Fibroblast of skin of right biceps (primary cell): ENCODE results near the gene DEFB123.
A peak's percentile ranks its signal among the peaks of the same experiment; 100 is the strongest.

Experiments
- DNase-seq: peaks from one replicate; pipeline ENCODE4 v3.0.0-alpha.2; 2013

The DEFB123 gene

DNA sequence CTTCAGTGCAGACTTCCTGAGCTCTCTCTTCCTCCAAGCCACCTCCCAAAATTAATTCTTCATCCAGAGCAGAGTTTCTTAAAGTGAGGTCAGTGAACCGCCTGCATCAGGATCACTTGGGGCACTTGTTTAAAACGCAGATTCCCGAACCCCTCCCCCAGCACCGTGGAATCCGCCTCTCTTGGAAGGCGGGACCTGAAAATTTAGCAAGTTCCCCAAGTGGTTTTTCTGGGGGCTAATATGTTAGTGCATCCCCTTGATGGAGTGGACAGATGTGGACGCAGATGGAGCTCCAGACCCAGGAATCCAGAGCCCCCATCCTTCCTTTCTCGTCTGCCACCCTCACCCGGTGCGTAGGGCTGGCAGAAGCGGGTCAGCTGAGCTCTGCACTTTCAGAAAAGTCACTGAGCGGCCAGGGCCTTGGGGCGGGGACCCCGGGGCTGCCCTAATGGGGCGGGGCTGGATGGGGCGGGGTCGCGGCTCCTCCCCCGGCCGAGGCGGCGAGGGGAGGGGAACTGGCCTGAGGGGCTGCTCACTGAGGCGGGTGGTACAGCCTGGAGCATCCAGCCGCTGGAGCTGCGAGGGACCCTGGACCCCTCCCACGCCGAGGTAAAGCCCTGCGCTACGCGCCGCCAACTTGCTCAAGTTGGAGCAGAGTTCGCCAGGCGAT, 34.5 kb downstream of the DEFB123 start, which contains the start of the genes DEFB124 and REM1:
Gene DEFB124, minus strand, starts transcription at position 370 of the 670 bp plus-strand sequence. CDS start 2,114 bp downstream, outside the sequence.
Gene REM1, plus strand, starts transcription at position 531 of the 670 bp plus-strand sequence. CDS start 1,158 bp downstream, outside the sequence.
- no peak for DNase-seq

DNA sequence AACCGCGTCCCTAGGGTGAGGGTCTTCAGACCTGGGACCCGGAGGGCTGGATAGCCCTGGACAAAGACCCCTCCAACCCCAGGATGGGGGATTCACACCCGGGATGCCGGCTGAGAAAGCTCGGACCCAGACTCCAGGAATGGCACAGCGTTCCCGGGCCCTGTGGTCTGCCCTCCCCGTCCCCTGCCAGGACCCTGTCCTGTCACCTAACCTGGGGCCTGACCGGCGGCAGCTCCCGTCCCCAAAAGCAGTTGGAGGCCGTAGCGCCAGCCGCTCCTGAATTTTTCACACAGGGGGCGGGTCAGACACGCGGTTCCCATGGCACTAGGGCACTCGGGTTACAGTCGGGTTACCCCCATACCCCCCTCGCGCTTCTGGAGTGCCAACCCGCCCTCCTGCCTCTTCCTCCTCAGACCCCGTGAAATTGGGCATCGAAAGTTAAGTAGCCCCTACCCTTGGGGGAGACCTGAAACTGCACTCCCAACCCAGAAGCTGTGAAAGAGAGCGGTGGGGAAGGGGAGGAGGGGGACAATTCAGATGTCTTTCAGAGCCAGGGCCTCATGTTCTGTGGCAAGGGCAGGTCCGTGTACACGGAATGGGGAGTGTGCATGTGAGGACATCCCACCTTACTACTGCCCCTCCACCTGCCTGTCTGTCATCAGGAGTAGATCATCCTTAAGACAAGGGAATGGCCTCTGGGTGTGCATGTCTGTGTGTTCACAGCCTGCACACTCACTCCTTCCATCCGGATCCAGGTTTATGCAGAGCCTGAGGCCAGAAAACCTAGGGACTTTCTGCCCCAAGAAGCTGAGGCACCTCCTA, 35.3 kb downstream of the DEFB123 start:
- DNase-seq: no peak

DNA sequence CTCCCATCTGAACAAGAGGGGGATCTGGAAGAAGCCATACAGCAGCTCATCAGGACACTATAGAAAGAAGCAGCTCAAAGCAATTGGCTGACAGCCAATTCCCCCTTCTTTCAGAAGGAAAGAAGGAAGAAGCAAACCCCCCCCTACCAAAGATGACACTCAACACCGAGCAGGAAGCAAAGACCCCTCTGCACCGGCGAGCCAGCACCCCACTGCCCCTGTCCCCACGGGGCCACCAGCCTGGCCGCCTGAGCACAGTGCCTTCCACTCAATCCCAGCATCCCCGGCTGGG, 35.8 kb downstream of the DEFB123 start:
- DNase-seq: no peak

DNA sequence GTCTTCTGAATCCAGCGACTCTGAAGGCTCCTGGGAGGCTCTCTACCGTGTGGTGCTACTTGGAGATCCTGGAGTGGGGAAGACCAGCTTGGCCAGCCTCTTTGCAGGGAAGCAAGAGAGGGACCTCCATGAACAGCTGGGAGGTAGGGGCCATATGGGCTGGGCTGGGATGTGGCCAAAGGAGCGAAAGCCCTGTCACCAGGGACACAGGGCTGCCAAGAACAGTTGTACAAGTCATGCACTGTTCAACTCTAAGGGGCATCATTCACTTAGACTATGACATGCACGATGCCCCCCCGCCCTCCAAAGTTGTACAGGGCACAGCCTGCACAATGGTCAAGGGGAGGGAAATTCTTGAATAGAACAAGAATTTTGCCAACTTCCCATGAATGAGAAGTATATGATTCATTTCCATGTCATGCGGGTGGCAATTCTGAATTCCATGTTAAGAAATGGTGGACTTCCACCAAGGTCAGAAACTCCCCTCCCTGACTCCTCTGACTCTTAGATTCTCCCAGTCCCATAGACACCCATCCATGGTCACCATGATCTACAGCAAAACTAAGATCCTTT, 36.3 kb downstream of the DEFB123 start:
- no peak for DNase-seq

DNA sequence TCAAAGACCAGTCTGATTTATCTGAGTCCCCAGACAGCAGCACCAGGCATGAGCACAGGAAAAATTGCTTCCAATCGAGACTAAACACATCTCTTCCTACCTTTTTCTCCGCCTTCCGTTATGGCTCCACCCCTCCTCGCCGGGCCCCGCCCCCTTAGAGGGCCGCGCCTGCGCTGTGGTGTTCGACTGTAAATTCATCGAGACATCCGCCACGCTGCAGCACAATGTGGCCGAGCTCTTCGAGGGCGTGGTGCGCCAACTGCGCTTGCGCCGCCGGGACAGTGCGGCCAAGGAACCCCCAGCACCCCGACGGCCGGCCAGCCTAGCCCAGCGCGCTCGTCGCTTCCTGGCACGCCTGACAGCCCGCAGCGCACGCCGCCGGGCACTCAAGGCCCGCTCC, 43.6 kb downstream of the DEFB123 start:
- peak; percentile 52 for DNase-seq

DNA sequence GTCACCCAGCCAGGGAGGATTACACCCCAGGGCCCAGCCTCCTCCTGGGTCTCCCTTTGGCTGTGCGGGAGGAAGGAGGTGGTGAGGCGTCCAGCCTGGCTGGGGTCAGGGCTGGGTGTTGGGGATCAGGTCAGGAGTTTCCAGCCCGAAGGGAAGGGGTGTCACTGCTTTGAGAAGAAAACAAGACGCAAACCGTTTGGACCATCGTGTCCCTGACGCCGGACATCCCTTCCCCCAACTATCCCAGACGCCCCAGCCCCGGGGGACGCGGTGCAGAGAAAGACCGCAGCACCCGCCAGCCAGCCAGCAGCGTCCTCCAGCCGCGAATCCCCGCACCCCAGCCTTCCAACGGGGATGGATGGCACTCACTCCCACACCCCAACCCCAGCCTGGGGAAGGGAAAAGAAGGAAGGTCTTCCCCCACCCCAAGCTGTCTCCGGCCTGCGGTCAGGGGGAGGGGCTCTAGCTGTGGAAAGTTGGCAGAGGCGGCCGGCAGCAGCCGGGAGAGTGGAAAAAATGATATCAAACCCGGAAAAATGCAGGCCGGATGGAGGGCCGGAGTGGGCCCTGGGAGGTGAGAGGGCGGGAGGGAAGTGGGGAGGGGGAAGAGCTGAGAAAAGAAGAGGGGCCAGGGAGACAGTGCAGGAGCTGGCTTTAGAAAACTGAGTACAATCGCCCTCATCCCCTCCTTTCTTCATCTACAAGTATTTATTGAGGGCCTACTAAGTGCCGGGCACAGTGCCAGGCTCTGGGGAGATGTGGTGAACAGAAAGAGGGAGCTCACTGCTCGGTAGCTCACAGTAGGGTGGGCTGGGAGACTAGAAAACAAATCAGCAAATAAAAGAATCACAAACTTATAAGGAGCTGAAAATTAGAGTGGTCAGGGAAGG, 45.3 kb downstream of the DEFB123 start:
- DNase-seq: peak; percentile 85

DNA sequence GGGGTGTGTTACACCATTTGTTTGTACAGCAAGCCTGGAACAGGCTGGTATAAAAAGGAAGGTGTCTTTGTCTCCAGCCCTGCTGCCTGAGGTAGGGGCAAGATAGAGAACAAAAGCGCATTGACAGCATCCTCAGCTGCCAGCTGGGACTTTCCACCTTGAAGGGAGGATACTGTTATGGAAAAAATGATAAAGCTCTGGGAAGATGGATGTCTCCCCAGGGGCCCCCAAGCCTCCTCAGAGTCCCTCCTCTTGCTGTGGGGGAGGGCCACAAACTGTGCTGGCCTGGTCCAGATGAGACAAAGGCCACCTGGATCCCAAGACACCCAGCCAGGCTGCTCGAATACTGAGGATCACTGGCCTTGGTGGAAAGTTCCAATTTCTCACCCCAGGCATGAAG, 47.7 kb downstream of the DEFB123 start:
- no peak for DNase-seq

DNA sequence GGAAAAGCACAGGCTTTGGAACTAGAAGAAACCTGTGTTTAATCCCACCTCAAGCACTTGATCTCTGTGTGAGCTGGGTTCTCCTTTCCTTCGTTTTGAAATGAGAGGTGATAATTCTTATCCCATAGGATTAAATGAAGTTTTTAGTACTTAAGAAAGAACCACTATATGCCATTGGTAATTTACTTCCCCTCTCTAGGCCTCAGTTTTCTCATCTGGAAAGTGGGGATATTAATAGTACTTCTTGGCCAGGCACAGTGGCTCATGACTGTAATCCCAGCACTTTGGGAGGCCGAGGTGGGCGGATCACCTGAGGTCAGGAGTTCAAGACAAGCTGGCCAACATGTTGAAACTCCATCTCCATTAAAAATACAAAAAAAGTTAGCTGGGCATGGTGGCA, 48.7 kb downstream of the DEFB123 start:
- DNase-seq: no peak

DNA sequence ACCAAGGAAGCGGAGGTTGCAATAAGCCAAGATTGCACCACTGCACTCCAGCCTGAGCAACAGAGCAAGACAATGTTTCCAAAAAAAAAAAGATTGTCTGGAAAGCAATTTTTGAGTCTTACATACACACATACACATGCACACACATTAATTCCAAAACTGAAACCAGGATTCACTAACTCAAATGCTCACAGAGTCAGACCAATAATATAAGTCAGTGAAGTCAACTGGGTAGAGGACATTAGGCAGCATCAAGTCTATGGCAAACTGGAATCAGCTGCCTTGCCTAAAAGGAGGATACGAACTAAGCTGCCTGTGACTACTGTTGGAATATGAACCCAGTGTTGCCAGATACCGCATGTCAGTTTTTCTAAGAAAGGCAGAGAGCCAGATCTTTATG, 50.3 kb downstream of the DEFB123 start:
- DNase-seq: no peak

DNA sequence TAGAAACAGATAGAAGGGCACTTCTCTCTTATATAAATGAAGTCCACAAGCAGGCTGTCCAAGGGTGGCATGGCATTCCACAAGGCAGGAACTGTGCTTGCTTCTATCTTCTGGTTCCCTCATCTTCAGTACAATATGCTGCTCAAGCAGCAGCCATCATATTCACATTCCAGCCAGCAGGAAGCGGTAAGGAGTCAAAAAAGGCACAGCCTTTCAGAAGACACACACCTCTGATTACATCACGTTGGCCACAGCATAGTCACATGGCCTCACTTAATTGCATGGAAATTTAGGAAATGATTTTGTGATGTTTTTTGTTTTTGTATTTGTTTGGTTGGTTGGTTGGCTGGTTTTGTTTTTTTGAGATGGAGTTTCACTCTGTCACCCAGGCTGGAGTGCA, 53.7 kb downstream of the DEFB123 start:
- peak; percentile 57 for DNase-seq

DNA sequence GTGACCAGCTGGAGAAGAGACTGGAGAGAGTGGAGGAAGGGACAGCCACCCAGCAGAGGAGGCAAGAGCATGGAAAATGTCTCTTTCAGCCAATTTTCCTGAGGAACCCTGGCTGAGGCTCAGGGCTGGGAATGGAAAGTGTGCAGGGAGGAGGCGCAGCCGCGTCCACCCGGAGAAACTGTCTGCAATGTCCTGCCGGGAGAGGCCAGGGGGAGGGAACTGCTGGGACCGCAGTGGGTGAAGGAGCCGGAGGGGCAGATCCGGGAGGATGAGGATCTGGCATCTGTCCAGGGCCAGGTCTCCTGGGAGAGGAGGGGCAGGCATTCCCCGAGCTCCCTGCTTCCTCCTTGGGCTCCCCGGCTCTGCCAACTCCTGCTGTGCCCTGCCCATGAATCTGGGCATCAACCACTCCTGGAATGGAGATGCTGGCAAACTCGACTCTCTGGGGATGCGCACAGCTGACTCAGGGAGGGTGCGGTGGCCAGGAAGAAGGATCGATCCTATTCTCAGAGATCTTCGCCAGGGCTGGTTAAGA, 56.4 kb downstream of the DEFB123 start:
- DNase-seq: peak; percentile 35

DNA sequence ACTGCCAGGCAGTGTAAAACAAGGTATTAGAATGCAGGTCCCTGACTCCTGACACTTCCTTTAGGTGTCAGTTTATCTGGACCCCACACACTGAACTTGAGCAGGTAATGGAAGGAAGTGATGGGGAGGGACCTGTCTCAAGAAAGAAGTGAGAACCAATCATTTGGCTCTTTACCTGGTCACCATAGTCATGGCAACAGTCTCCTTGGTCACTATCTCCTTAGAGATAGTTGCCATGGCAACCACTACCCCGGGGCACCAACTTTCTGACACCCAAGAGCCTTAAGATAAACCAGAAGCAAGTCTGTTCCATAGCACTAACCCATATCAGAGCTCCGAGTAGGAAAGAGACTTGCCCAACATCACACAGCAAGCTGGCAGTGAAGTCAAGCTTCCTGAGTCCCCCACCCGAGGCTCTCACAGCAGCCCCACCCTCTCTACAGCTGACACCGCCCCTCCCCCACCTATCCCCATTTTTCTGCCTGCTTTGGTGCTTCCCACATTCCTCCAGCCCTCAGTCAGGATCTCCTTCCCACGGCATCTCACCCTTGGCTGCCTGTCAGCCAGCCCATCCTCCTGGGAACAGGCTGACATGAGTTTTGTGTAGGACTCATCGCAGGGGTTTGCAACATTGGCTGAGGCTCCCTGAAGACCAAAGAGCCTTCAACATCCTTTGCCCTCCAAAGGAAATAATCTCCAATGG, 57.6 kb downstream of the DEFB123 start:
- DNase-seq: peak; percentile 92
